ENCODE results near the gene PES1.

The PES1 gene

DNA sequence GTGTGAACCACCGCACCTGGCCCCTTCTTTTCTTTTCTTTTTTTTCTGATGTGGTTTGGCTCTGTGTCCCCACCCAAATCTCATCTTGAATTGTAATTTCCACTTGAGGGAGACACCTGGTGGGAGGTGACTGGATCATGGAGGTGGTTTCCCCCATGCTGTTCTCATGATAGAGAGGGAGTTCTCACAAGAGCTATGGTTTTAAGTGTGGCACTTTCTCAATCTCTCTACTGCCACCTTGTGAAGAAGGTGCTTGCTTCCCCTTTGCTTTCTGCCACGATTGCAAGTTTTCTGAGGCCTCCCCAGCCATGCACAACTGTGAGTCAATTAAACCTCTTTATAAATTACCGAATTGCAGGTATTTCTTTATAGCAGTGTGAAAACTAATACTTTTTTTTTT, 10.3 kb upstream of the PES1 start:
- no peaks in the 10 kb centered on the region for H3K27me3 ChIP-seq (ENCODE audit: control insufficient read depth in 3 of 3, insufficient read depth in 3 of 3, low read depth in 1 of 3, low read length in 3 of 3)
- no peak overlapping the region for H2BK12ac ChIP-seq (ENCODE audit: low read length)
- H3K9ac ChIP-seq (ENCODE audit: low read depth, low read length, poor library complexity): no peak overlapping the region
- no peak overlapping the region for H3K4me3 ChIP-seq (ENCODE audit: low read length in 2 of 2)
- H3K4ac ChIP-seq (ENCODE audit: low read length): no peak overlapping the region
- no peak for DNase-seq (ENCODE audit: low spot score)
- H2BK15ac ChIP-seq (ENCODE audit: low read length): no peak overlapping the region
- no peak overlapping the region for H3K14ac ChIP-seq (ENCODE audit: low read length)
- H4K8ac ChIP-seq (ENCODE audit: low read depth, low read length): no peak overlapping the region
- no CpG with 5 or more reads among the region's 3 CpGs for WGBS, 2 donors (ENCODE audit: extremely low coverage in 2 of 2, insufficient read length in 2 of 2, insufficient replicate concordance in 1 of 2)
- H2BK120ac ChIP-seq (ENCODE audit: low read depth, low read length): no peak overlapping the region
- no peaks in the 10 kb centered on the region for H3K36me3 ChIP-seq (replicated peaks in 1 of 2; ENCODE audit: control insufficient read depth in 2 of 2, insufficient read depth in 2 of 2, low read length in 2 of 2)
- H3K18ac ChIP-seq (ENCODE audit: low read length): no peak overlapping the region
- H4K91ac ChIP-seq (ENCODE audit: low read depth, low read length, poor library complexity): no peak overlapping the region
- no peak overlapping the region for H3K4me2 ChIP-seq (ENCODE audit: insufficient read depth, low read length, poor library complexity, severe bottlenecking)
- no peak overlapping the region for H2AFZ ChIP-seq (ENCODE audit: low read length)
- H2BK5ac ChIP-seq (ENCODE audit: low read length): no peak overlapping the region
- no peak overlapping the region for H3K27ac ChIP-seq (replicated peaks; ENCODE audit: low read length)
- no peaks in the 10 kb centered on the region for H3K79me1 ChIP-seq (ENCODE audit: low read depth, low read length)
- no peaks in the 10 kb centered on the region for H3K9me3 ChIP-seq (replicated peaks in 1 of 2; ENCODE audit: control insufficient read depth in 2 of 2, insufficient read depth in 1 of 2, low read depth in 1 of 2, low read length in 2 of 2)
- no peak overlapping the region for H2AK5ac ChIP-seq (ENCODE audit: low read depth, low read length)
- H3K23ac ChIP-seq (ENCODE audit: low read depth, low read length, poor library complexity): no peak overlapping the region
- H3K4me1 ChIP-seq (ENCODE audit: control insufficient read depth in 2 of 2, insufficient read depth in 1 of 2, low read depth in 1 of 2, low read length in 2 of 2): peaks cover 0 to 4% of the 10 kb centered on the region in 2 donors

GRCh38 chr22:30601464-30601863, 9.8 kb upstream of the PES1 start:
- Histone ChIP-seq H3K36me3 (replicated peaks in 1 of 2; ENCODE audit: control insufficient read depth in 2 of 2, insufficient read depth in 2 of 2, low read length in 2 of 2) (no peaks in the 10 kb centered on the region), H2AFZ (ENCODE audit: low read length) (no peak overlapping the region), H3K9me3 (replicated peaks in 1 of 2; ENCODE audit: control insufficient read depth in 2 of 2, insufficient read depth in 1 of 2, low read depth in 1 of 2, low read length in 2 of 2) (no peaks in the 10 kb centered on the region), H3K4me1 (ENCODE audit: control insufficient read depth in 2 of 2, insufficient read depth in 1 of 2, low read depth in 1 of 2, low read length in 2 of 2) (peaks cover 0 to 4% of the 10 kb centered on the region in 2 donors), H3K4ac (ENCODE audit: low read length) (no peak overlapping the region), H2BK120ac (ENCODE audit: low read depth, low read length) (no peak overlapping the region), H3K23ac (ENCODE audit: low read depth, low read length, poor library complexity) (no peak overlapping the region), H3K18ac (ENCODE audit: low read length) (no peak overlapping the region), H2BK12ac (ENCODE audit: low read length) (no peak overlapping the region), H2AK5ac (ENCODE audit: low read depth, low read length) (no peak overlapping the region), H2BK15ac (ENCODE audit: low read length) (no peak overlapping the region), H4K8ac (ENCODE audit: low read depth, low read length) (no peak overlapping the region), H3K27ac (replicated peaks; ENCODE audit: low read length) (no peak overlapping the region), H3K79me1 (ENCODE audit: low read depth, low read length) (no peaks in the 10 kb centered on the region), H4K91ac (ENCODE audit: low read depth, low read length, poor library complexity) (no peak overlapping the region), H3K27me3 (ENCODE audit: control insufficient read depth in 3 of 3, insufficient read depth in 3 of 3, low read depth in 1 of 3, low read length in 3 of 3) (no peaks in the 10 kb centered on the region), H3K4me2 (ENCODE audit: insufficient read depth, low read length, poor library complexity, severe bottlenecking) (no peak overlapping the region), H3K14ac (ENCODE audit: low read length) (no peak overlapping the region), H3K9ac (ENCODE audit: low read depth, low read length, poor library complexity) (no peak overlapping the region), H3K4me3 (ENCODE audit: low read length in 2 of 2) (no peak overlapping the region), H2BK5ac (ENCODE audit: low read length) (no peak overlapping the region)
- DNase-seq (ENCODE audit: low spot score): no peak
- WGBS, 2 donors (ENCODE audit: extremely low coverage in 2 of 2, insufficient read length in 2 of 2, insufficient replicate concordance in 1 of 2): no CpG with 5 or more reads among the region's 5 CpGs

GRCh38 chr22:30600921-30601320, 9.2 kb upstream of the PES1 start:
- no peaks in the 10 kb centered on the region for H3K9me3 ChIP-seq (replicated peaks in 1 of 2; ENCODE audit: control insufficient read depth in 2 of 2, insufficient read depth in 1 of 2, low read depth in 1 of 2, low read length in 2 of 2)
- H3K14ac ChIP-seq (ENCODE audit: low read length): no peak overlapping the region
- no peak overlapping the region for H2BK15ac ChIP-seq (ENCODE audit: low read length)
- WGBS, 2 donors (ENCODE audit: extremely low coverage in 2 of 2, insufficient read length in 2 of 2, insufficient replicate concordance in 1 of 2): no CpG with 5 or more reads among the region's 3 CpGs
- no peak overlapping the region for H3K4ac ChIP-seq (ENCODE audit: low read length)
- no peak overlapping the region for H2AK5ac ChIP-seq (ENCODE audit: low read depth, low read length)
- H3K4me2 ChIP-seq (ENCODE audit: insufficient read depth, low read length, poor library complexity, severe bottlenecking): no peak overlapping the region
- no peaks in the 10 kb centered on the region for H3K27me3 ChIP-seq (ENCODE audit: control insufficient read depth in 3 of 3, insufficient read depth in 3 of 3, low read depth in 1 of 3, low read length in 3 of 3)
- H3K9ac ChIP-seq (ENCODE audit: low read depth, low read length, poor library complexity): no peak overlapping the region
- no peak overlapping the region for H3K23ac ChIP-seq (ENCODE audit: low read depth, low read length, poor library complexity)
- no peak overlapping the region for H3K27ac ChIP-seq (replicated peaks; ENCODE audit: low read length)
- H2BK12ac ChIP-seq (ENCODE audit: low read length): no peak overlapping the region
- no peak overlapping the region for H2BK120ac ChIP-seq (ENCODE audit: low read depth, low read length)
- no peak for DNase-seq (ENCODE audit: low spot score)
- H3K4me3 ChIP-seq (ENCODE audit: low read length in 2 of 2): no peak overlapping the region
- no peak overlapping the region for H2AFZ ChIP-seq (ENCODE audit: low read length)
- no peak overlapping the region for H2BK5ac ChIP-seq (ENCODE audit: low read length)
- H3K79me1 ChIP-seq (ENCODE audit: low read depth, low read length): no peaks in the 10 kb centered on the region
- peaks cover 0 to 4% of the 10 kb centered on the region in 2 donors for H3K4me1 ChIP-seq (ENCODE audit: control insufficient read depth in 2 of 2, insufficient read depth in 1 of 2, low read depth in 1 of 2, low read length in 2 of 2)
- H3K18ac ChIP-seq (ENCODE audit: low read length): no peak overlapping the region
- H4K8ac ChIP-seq (ENCODE audit: low read depth, low read length): no peak overlapping the region
- no peak overlapping the region for H4K91ac ChIP-seq (ENCODE audit: low read depth, low read length, poor library complexity)
- no peaks in the 10 kb centered on the region for H3K36me3 ChIP-seq (replicated peaks in 1 of 2; ENCODE audit: control insufficient read depth in 2 of 2, insufficient read depth in 2 of 2, low read length in 2 of 2)

- no peaks in the 10 kb centered on the region for H3K36me3 ChIP-seq (replicated peaks in 1 of 2; ENCODE audit: control insufficient read depth in 2 of 2, insufficient read depth in 2 of 2, low read length in 2 of 2)
- H2BK15ac ChIP-seq (ENCODE audit: low read length): no peak overlapping the region
- no peaks in the 10 kb centered on the region for H3K27me3 ChIP-seq (ENCODE audit: control insufficient read depth in 3 of 3, insufficient read depth in 3 of 3, low read depth in 1 of 3, low read length in 3 of 3)
- H2BK12ac ChIP-seq (ENCODE audit: low read length): no peak overlapping the region
- no peak overlapping the region for H2AK5ac ChIP-seq (ENCODE audit: low read depth, low read length)
- no peak overlapping the region for H3K14ac ChIP-seq (ENCODE audit: low read length)
- H3K79me1 ChIP-seq (ENCODE audit: low read depth, low read length): no peaks in the 10 kb centered on the region
- no peak overlapping the region for H3K23ac ChIP-seq (ENCODE audit: low read depth, low read length, poor library complexity)
- no peak overlapping the region for H3K4ac ChIP-seq (ENCODE audit: low read length)
- WGBS, 2 donors (ENCODE audit: extremely low coverage in 2 of 2, insufficient read length in 2 of 2, insufficient replicate concordance in 1 of 2): no CpG with 5 or more reads among the region's 3 CpGs
- no peak overlapping the region for H3K4me2 ChIP-seq (ENCODE audit: insufficient read depth, low read length, poor library complexity, severe bottlenecking)
- no peak overlapping the region for H4K8ac ChIP-seq (ENCODE audit: low read depth, low read length)
- H2AFZ ChIP-seq (ENCODE audit: low read length): no peak overlapping the region
- no peak for DNase-seq (ENCODE audit: low spot score)
- no peak overlapping the region for H2BK120ac ChIP-seq (ENCODE audit: low read depth, low read length)
- H3K9ac ChIP-seq (ENCODE audit: low read depth, low read length, poor library complexity): no peak overlapping the region
- H2BK5ac ChIP-seq (ENCODE audit: low read length): no peak overlapping the region
- no peak overlapping the region for H3K27ac ChIP-seq (replicated peaks; ENCODE audit: low read length)
- no peak overlapping the region for H3K18ac ChIP-seq (ENCODE audit: low read length)
- H3K4me3 ChIP-seq (ENCODE audit: low read length in 2 of 2): no peak overlapping the region
- no peaks in the 10 kb centered on the region for H3K4me1 ChIP-seq (ENCODE audit: control insufficient read depth in 2 of 2, insufficient read depth in 1 of 2, low read depth in 1 of 2, low read length in 2 of 2)
- H4K91ac ChIP-seq (ENCODE audit: low read depth, low read length, poor library complexity): no peak overlapping the region
- no peaks in the 10 kb centered on the region for H3K9me3 ChIP-seq (replicated peaks in 1 of 2; ENCODE audit: control insufficient read depth in 2 of 2, insufficient read depth in 1 of 2, low read depth in 1 of 2, low read length in 2 of 2)
These were observed 7.3 kb upstream of the PES1 start for GRCh38 chr22:30598986-30599385.
